Trophoblast cell (in vitro differentiated cells and primary cell): Measurements from ENCODE around the gene SEMA3A.

Experiments used
- DNase-seq, 2 donors: peaks; one replicate each; pipeline ENCODE4 v3.0.0-alpha.2; 2016
- H2AFZ ChIP-seq: 2 replicates; pipeline ENCODE4 v1.6.1; 2013; ENCODE audit warnings: low read length, moderate library complexity, mild to moderate bottlenecking; ENCODE audit not compliant: insufficient read depth, poor library complexity
- H2AK5ac ChIP-seq: 2 replicates; pipeline ENCODE4 v1.6.1; 2013; ENCODE audit warnings: mild to moderate bottlenecking, low read length
- H2BK120ac ChIP-seq: 2 replicates; pipeline ENCODE4 v1.6.1; 2013; ENCODE audit warnings: low read length, mild to moderate bottlenecking, moderate library complexity; ENCODE audit not compliant: insufficient read depth, poor library complexity
- H2BK12ac ChIP-seq: 2 replicates; pipeline ENCODE4 v1.6.1; 2013; ENCODE audit warnings: mild to moderate bottlenecking, low read length, moderate library complexity
- H2BK5ac ChIP-seq: 2 replicates; pipeline ENCODE4 v1.6.1; 2013; ENCODE audit warnings: low read length, low read depth, moderate library complexity, mild to moderate bottlenecking; ENCODE audit not compliant: poor library complexity
- H3K14ac ChIP-seq: 2 replicates; pipeline ENCODE4 v1.6.1; 2013; ENCODE audit warnings: mild to moderate bottlenecking, low read length
- H3K18ac ChIP-seq: 2 replicates; pipeline ENCODE4 v1.6.1; 2013; ENCODE audit warnings: mild to moderate bottlenecking, low read length
- H3K23ac ChIP-seq: 2 replicates; pipeline ENCODE4 v1.6.1; 2013; ENCODE audit warnings: low read length
- H3K27ac ChIP-seq: 2 replicates; pipeline ENCODE4 v1.5.1; 2013; ENCODE audit warnings: low read depth, mild to moderate bottlenecking, inconsistent platforms, low read length, moderate library complexity
- H3K27me3 ChIP-seq: 2 replicates; pipeline ENCODE4 v1.6.1; 2013; ENCODE audit warnings: inconsistent platforms, mild to moderate bottlenecking, low read length, moderate library complexity; ENCODE audit not compliant: insufficient read depth
- H3K36me3 ChIP-seq, 2 experiments: 1 replicate in 1 of 2; 2 replicates in 1 of 2; pipeline ENCODE4 v1.6.1; 2013; ENCODE audit warnings: low read length in 2 of 2, mild to moderate bottlenecking in 2 of 2, moderate library complexity in 1 of 2; ENCODE audit not compliant: insufficient read depth in 2 of 2, control insufficient read depth in 1 of 2
- H3K4ac ChIP-seq: 2 replicates; pipeline ENCODE4 v1.6.1; 2013; ENCODE audit warnings: low read depth, mild to moderate bottlenecking, low read length, moderate library complexity
- H3K4me1 ChIP-seq, 2 experiments: 1 replicate in 1 of 2; 2 replicates in 1 of 2; pipeline ENCODE4 v1.6.1; 2013; ENCODE audit warnings: low read length in 2 of 2, mild to moderate bottlenecking in 2 of 2, moderate library complexity in 1 of 2; ENCODE audit not compliant: insufficient read depth in 2 of 2, control insufficient read depth in 1 of 2
- H3K4me2 ChIP-seq: 2 replicates; pipeline ENCODE4 v1.6.1; 2013; ENCODE audit warnings: inconsistent platforms, mild to moderate bottlenecking, low read length, moderate library complexity
- H3K4me3 ChIP-seq: 2 replicates; pipeline ENCODE4 v1.5.1; 2013; ENCODE audit warnings: mild to moderate bottlenecking, low read depth, low read length, inconsistent platforms
- H3K79me1 ChIP-seq: one replicate; pipeline ENCODE4 v1.6.1; 2013; ENCODE audit warnings: low read length
- H3K79me2 ChIP-seq: 2 replicates; pipeline ENCODE4 v1.6.1; 2013; ENCODE audit warnings: low read length, mild to moderate bottlenecking; ENCODE audit not compliant: control insufficient read depth, insufficient read depth, poor library complexity
- H3K9ac ChIP-seq: 2 replicates; pipeline ENCODE4 v1.6.1; 2013; ENCODE audit warnings: mild to moderate bottlenecking, low read length
- H3K9me3 ChIP-seq: 2 replicates; pipeline ENCODE4 v1.6.1; 2013; ENCODE audit warnings: low read depth, mild to moderate bottlenecking, control low read depth, inconsistent platforms, low read length; ENCODE audit not compliant: insufficient read depth
- H4K12ac ChIP-seq: 2 replicates; pipeline ENCODE4 v1.6.1; 2013; ENCODE audit warnings: low read depth, mild to moderate bottlenecking, low read length, moderate library complexity
- H4K8ac ChIP-seq: 2 replicates; pipeline ENCODE4 v1.6.1; 2013; ENCODE audit warnings: low read depth, mild to moderate bottlenecking, low read length, moderate library complexity
- H4K91ac ChIP-seq: one replicate; pipeline ENCODE4 v1.6.1; 2013; ENCODE audit warnings: low read depth, mild to moderate bottlenecking, low read length, moderate library complexity
- WGBS: extraction: QIAGEN DNeasy Blood & Tissue Kit; methylation state at CpG from one replicate; pipeline ENCODE4 v1.1.7; 2013; ENCODE audit warnings: missing lambda C conversion rate; ENCODE audit not compliant: insufficient read length, insufficient coverage; ENCODE audit errors: extremely low coverage; 5-methylcytosine and 5-hydroxymethylcytosine counted together

Gene SEMA3A

GRCh38 chr7:84085147-84085546 is 109.4 kb downstream of the SEMA3A start:
- Histone ChIP-seq H3K4me2 (no peak overlapping the region), H2AFZ (no peak overlapping the region), H3K4me1 (no peaks in the 10 kb centered on the region), H3K9me3 (no peaks in the 10 kb centered on the region), H4K8ac (no peak overlapping the region), H3K4me3 (no peak overlapping the region), H3K79me2 (no peaks in the 10 kb centered on the region), H2BK5ac (no peak overlapping the region), H3K36me3 (no peaks in the 10 kb centered on the region), H3K79me1 (no peaks in the 10 kb centered on the region), H3K9ac (no peak overlapping the region), H3K18ac (no peak overlapping the region), H4K91ac (no peak overlapping the region), H3K27me3 (no peaks in the 10 kb centered on the region), H3K23ac (no peak overlapping the region), H3K27ac (no peak overlapping the region), H2AK5ac (no peak overlapping the region), H3K14ac (no peak overlapping the region), H2BK12ac (no peak overlapping the region), H2BK120ac (no peak overlapping the region), H3K4ac (no peak overlapping the region), H4K12ac (no peak overlapping the region)
- WGBS, result no CpG with 5 or more reads among the region's 1 CpG
- no peak for DNase-seq

GRCh38 chr7:84083846-84084245 is 110.7 kb downstream of the SEMA3A start:
- H3K4me1 ChIP-seq, result no peaks in the 10 kb centered on the region
- H2AFZ ChIP-seq, result no peak overlapping the region
- H3K14ac ChIP-seq, result no peak overlapping the region
- H3K9ac ChIP-seq, result no peak overlapping the region
- H2BK12ac ChIP-seq, result no peak overlapping the region
- no peak overlapping the region for H4K12ac ChIP-seq
- H3K9me3 ChIP-seq, result no peaks in the 10 kb centered on the region
- H4K91ac ChIP-seq, result no peak overlapping the region
- no peak overlapping the region for H2BK5ac ChIP-seq
- no peaks in the 10 kb centered on the region for H3K36me3 ChIP-seq
- H3K4me3 ChIP-seq, result no peak overlapping the region
- H3K18ac ChIP-seq, result no peak overlapping the region
- H3K4me2 ChIP-seq, result no peak overlapping the region
- H3K4ac ChIP-seq, result no peak overlapping the region
- H3K27ac ChIP-seq, result no peak overlapping the region
- H3K27me3 ChIP-seq, result no peaks in the 10 kb centered on the region
- H2BK120ac ChIP-seq, result no peak overlapping the region
- H2AK5ac ChIP-seq, result no peak overlapping the region
- H3K23ac ChIP-seq, result no peak overlapping the region
- no peaks in the 10 kb centered on the region for H3K79me1 ChIP-seq
- no peak overlapping the region for H4K8ac ChIP-seq
- H3K79me2 ChIP-seq, result no peaks in the 10 kb centered on the region
- DNase-seq, result no peak
- no CpG with 5 or more reads among the region's 2 CpGs for WGBS

- Histone ChIP-seq H3K23ac (no peak overlapping the region), H2AK5ac (no peak overlapping the region), H3K4me1 (no peaks in the 10 kb centered on the region), H3K4ac (no peak overlapping the region), H3K4me2 (no peak overlapping the region), H2BK5ac (no peak overlapping the region), H2BK120ac (no peak overlapping the region), H3K27me3 (no peaks in the 10 kb centered on the region), H4K8ac (no peak overlapping the region), H2BK12ac (no peak overlapping the region), H3K14ac (no peak overlapping the region), H3K79me2 (no peaks in the 10 kb centered on the region), H2AFZ (no peak overlapping the region), H3K4me3 (no peak overlapping the region), H3K27ac (no peak overlapping the region), H3K18ac (no peak overlapping the region), H3K79me1 (no peaks in the 10 kb centered on the region), H4K12ac (no peak overlapping the region), H4K91ac (no peak overlapping the region), H3K9ac (no peak overlapping the region), H3K9me3 (no peaks in the 10 kb centered on the region), H3K36me3 (no peaks in the 10 kb centered on the region)
- WGBS, result no CpG with 5 or more reads among the region's 3 CpGs
- no peak for DNase-seq
These were observed 112.5 kb downstream of the SEMA3A start for GRCh38 chr7:84081973-84082522.

- Histone ChIP-seq H3K4me3 (no peak overlapping the region), H3K9ac (no peak overlapping the region), H2AFZ (no peak overlapping the region), H3K9me3 (no peaks in the 10 kb centered on the region), H3K79me2 (no peaks in the 10 kb centered on the region), H3K14ac (no peak overlapping the region), H2BK12ac (no peak overlapping the region), H3K27ac (no peak overlapping the region), H3K23ac (no peak overlapping the region), H2AK5ac (no peak overlapping the region), H3K36me3 (no peaks in the 10 kb centered on the region), H3K18ac (no peak overlapping the region), H4K8ac (no peak overlapping the region), H4K91ac (no peak overlapping the region), H2BK5ac (no peak overlapping the region), H3K4me1 (no peaks in the 10 kb centered on the region), H3K4me2 (no peak overlapping the region), H2BK120ac (no peak overlapping the region), H3K4ac (no peak overlapping the region), H3K27me3 (no peaks in the 10 kb centered on the region), H4K12ac (no peak overlapping the region), H3K79me1 (no peaks in the 10 kb centered on the region)
- DNase-seq, result no peak
- no CpG with 5 or more reads among the region's 4 CpGs for WGBS
These were observed 117.3 kb downstream of the SEMA3A start for GRCh38 chr7:84077336-84077735.
